Left ventricle myocardium inferior (tissue), 1 donor: ENCODE data around the gene MAPK8. TPM values are rescaled to one million over a fixed set of nuclear protein-coding genes. Genes with fewer than 3 reads are reported as not detected.

Experiments
- DNase-seq: peaks from one replicate; pipeline ENCODE4 v3.0.0-alpha.2; 2020
- H3K27ac ChIP-seq: fragments of 200-600 bp; replicated peaks from 2 replicates; pipeline ENCODE4 v1.8.0; 2021
- H3K27me3 ChIP-seq: fragments of 200-600 bp; 2 replicates; pipeline ENCODE4 v1.8.0; 2021; ENCODE audit warnings: low read depth
- H3K36me3 ChIP-seq: fragments of 200-600 bp; 2 replicates; pipeline ENCODE4 v1.8.0; 2021
- H3K4me1 ChIP-seq: fragments of 200-600 bp; 2 replicates; pipeline ENCODE4 v1.8.0; 2021
- H3K4me3 ChIP-seq: fragments of 200-600 bp; 2 replicates; pipeline ENCODE4 v1.8.0; 2021; ENCODE audit warnings: mild to moderate bottlenecking, moderate library complexity
- H3K9me3 ChIP-seq: fragments of 200-600 bp; replicated peaks from 2 replicates; pipeline ENCODE4 v1.8.0; 2021
- CTCF ChIP-seq: fragments of 200-600 bp; IDR thresholded peaks from 2 replicates; pipeline ENCODE4 v1.8.0; 2021; ENCODE audit warnings: antibody characterized with exemption, mild to moderate bottlenecking, borderline replicate concordance
- intact Hi-C: fragments of 100-400 bp; cut with micrococcal nuclease; formaldehyde crosslinking; loops from one replicate; pipeline ENCODE4 v1.11.0; 2022
- total RNA-seq: library from RNA; stranded (reverse); fragmentation: NEBNext Ultra II Directional; extraction: Animal tissue kit (Norgen Biotek cat#: 25700); gene quantifications from one replicate; pipeline ENCODE4 v1.2.1, GENCODE V29; 2021
- donor health status: DM: no; HTN: yes; CAD: no; lungs with severe emphysema.

MAPK8 gene
- total RNA-seq, 1 donor from 2014 or later, result 32.7 TPM

GRCh38 chr10:48287417-48288391, 18.8 kb upstream of the MAPK8 start:
- no peak for TF ChIP-seq CTCF
- intact Hi-C loops, result no loop called here
- no peak overlapping the region for H3K27ac ChIP-seq
- DNase-seq, result peak; percentile 33
- peaks cover 4% of the 10 kb centered on the region for H3K27me3 ChIP-seq
- H3K4me3 ChIP-seq, result no peak overlapping the region
- H3K4me1 ChIP-seq, result peaks cover 18% of the 10 kb centered on the region
- peaks cover 17% of the 10 kb centered on the region for H3K9me3 ChIP-seq
- H3K36me3 ChIP-seq, result no peaks in the 10 kb centered on the region

GRCh38 chr10:48288661-48289060, 17.8 kb upstream of the MAPK8 start:
- no peak for DNase-seq
- intact Hi-C loops, result no loop called here
- TF ChIP-seq CTCF, result no peak
- Histone ChIP-seq H3K27me3 (peaks cover 4% of the 10 kb centered on the region), H3K36me3 (no peaks in the 10 kb centered on the region), H3K4me3 (no peak overlapping the region), H3K27ac (no peak overlapping the region), H3K9me3 (peaks cover 15% of the 10 kb centered on the region), H3K4me1 (peaks cover 18% of the 10 kb centered on the region)

- Histone ChIP-seq H3K4me1 (peaks cover 18% of the 10 kb centered on the region), H3K27ac (no peak overlapping the region), H3K9me3 (peaks cover 5% of the 10 kb centered on the region), H3K27me3 (peaks cover 4% of the 10 kb centered on the region), H3K4me3 (no peak overlapping the region), H3K36me3 (no peaks in the 10 kb centered on the region)
- DNase-seq, result peak; percentile 46
- TF ChIP-seq CTCF, result peak; percentile 90
- intact Hi-C loops, result no loop called here
Measured at GRCh38 chr10:48289501-48290238, 16.8 kb upstream of the MAPK8 start.

- Histone ChIP-seq H3K27me3 (peaks cover 3% of the 10 kb centered on the region), H3K4me1 (peaks cover 18% of the 10 kb centered on the region), H3K27ac (no peak overlapping the region), H3K36me3 (no peaks in the 10 kb centered on the region), H3K4me3 (no peak overlapping the region), H3K9me3 (peaks cover 5% of the 10 kb centered on the region)
- no peak for TF ChIP-seq CTCF
- DNase-seq, result no peak
- intact Hi-C loops, result no loop called here
Measured at GRCh38 chr10:48290286-48290685, 16.2 kb upstream of the MAPK8 start.

GRCh38 chr10:48291190-48291589, 15.3 kb upstream of the MAPK8 start:
- Histone ChIP-seq H3K27me3 (no peaks in the 10 kb centered on the region), H3K4me1 (peaks cover 18% of the 10 kb centered on the region), H3K4me3 (no peak overlapping the region), H3K27ac (no peak overlapping the region), H3K9me3 (peaks cover 5% of the 10 kb centered on the region), H3K36me3 (no peaks in the 10 kb centered on the region)
- TF ChIP-seq CTCF, result no peak
- DNase-seq, result no peak
- intact Hi-C loops, result no loop called here
